HG02571 (cell line): ENCODE results near the gene TMEM18.

ENCODE experiments used
- ATAC-seq: cut with Tn5 transposase; IDR thresholded peaks from one replicate; pipeline ENCODE4 v1.9.1; 2021; ENCODE audit warnings: mild to moderate bottlenecking, moderate library complexity; ENCODE audit not compliant: unreplicated experiment

TMEM18 gene

GRCh38 chr2:673615-674320 lies 3.4 kb downstream of the TMEM18 start:
- ATAC-seq, result no peak

GRCh38 chr2:673016-673415 lies 4.2 kb downstream of the TMEM18 start:
- no peak for ATAC-seq

GRCh38 chr2:672606-672905 lies 4.7 kb downstream of the TMEM18 start:
- ATAC-seq, result no peak

- ATAC-seq, result no peak
Observed at GRCh38 chr2:671787-672605, 5.2 kb downstream of the TMEM18 start.

GRCh38 chr2:671072-671471 lies 6.1 kb downstream of the TMEM18 start:
- ATAC-seq, result no peak

- no peak for ATAC-seq
Observed at GRCh38 chr2:670637-671036, 6.6 kb downstream of the TMEM18 start.

- no peak for ATAC-seq
Observed at GRCh38 chr2:669323-669722, 7.9 kb downstream of the TMEM18 start.

- no peak for ATAC-seq
Observed at GRCh38 chr2:668000-668398, 9.2 kb downstream of the TMEM18 start.

GRCh38 chr2:667332-667999 lies 9.7 kb downstream of the TMEM18 start:
- no peak for ATAC-seq

GRCh38 chr2:666441-666840 lies 10.8 kb downstream of the TMEM18 start:
- ATAC-seq, result no peak

GRCh38 chr2:665340-666073 lies 11.7 kb downstream of the TMEM18 start:
- no peak for ATAC-seq

GRCh38 chr2:664063-664462 lies 13.1 kb downstream of the TMEM18 start:
- no peak for ATAC-seq

- no peak for ATAC-seq
Observed at GRCh38 chr2:663221-663620, 14.0 kb downstream of the TMEM18 start.

GRCh38 chr2:661360-661635 lies 15.9 kb downstream of the TMEM18 start:
- no peak for ATAC-seq

- no peak for ATAC-seq
Observed at GRCh38 chr2:660586-661359, 16.4 kb downstream of the TMEM18 start.

- ATAC-seq, result no peak
Observed at GRCh38 chr2:660029-660428, 17.2 kb downstream of the TMEM18 start.

- ATAC-seq, result no peak
Observed at GRCh38 chr2:658426-658825, 18.8 kb downstream of the TMEM18 start.

- ATAC-seq, result no peak
Observed at GRCh38 chr2:657766-658165, 19.4 kb downstream of the TMEM18 start.

GRCh38 chr2:656676-657075 lies 20.5 kb downstream of the TMEM18 start:
- no peak for ATAC-seq

- no peak for ATAC-seq
Observed at GRCh38 chr2:655626-656025, 21.6 kb downstream of the TMEM18 start.

- no peak for ATAC-seq
Observed at GRCh38 chr2:654896-655295, 22.3 kb downstream of the TMEM18 start.
